Fibroblast of lung (primary cell): Measurements from ENCODE around the gene CMSS1.

Experiments
- EZH2 ChIP-seq: IDR thresholded peaks from 2 replicates; pipeline ENCODE4 v1.5.1; 2012; ENCODE audit warnings: low read length, control low read depth, mild to moderate bottlenecking; ENCODE audit errors: missing control alignments
- TF ChIP-seq, protein P1 (sequence below), 2 donors: IDR thresholded peaks in 1 of 2; conservative IDR thresholded peaks in 1 of 2; 1 replicate in 1 of 2; 2 replicates in 1 of 2; pipeline ENCODE4 v1.5.1; 2011 to 2012; ENCODE audit warnings: low read length in 2 of 2, control low read depth in 1 of 2, inconsistent platforms in 1 of 2, low read depth in 1 of 2, mild to moderate bottlenecking in 1 of 2

- TF ChIP-seq, protein P1, sequence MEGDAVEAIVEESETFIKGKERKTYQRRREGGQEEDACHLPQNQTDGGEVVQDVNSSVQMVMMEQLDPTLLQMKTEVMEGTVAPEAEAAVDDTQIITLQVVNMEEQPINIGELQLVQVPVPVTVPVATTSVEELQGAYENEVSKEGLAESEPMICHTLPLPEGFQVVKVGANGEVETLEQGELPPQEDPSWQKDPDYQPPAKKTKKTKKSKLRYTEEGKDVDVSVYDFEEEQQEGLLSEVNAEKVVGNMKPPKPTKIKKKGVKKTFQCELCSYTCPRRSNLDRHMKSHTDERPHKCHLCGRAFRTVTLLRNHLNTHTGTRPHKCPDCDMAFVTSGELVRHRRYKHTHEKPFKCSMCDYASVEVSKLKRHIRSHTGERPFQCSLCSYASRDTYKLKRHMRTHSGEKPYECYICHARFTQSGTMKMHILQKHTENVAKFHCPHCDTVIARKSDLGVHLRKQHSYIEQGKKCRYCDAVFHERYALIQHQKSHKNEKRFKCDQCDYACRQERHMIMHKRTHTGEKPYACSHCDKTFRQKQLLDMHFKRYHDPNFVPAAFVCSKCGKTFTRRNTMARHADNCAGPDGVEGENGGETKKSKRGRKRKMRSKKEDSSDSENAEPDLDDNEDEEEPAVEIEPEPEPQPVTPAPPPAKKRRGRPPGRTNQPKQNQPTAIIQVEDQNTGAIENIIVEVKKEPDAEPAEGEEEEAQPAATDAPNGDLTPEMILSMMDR (conservative IDR thresholded peaks at IDR 0.05 in 1 of 2, IDR thresholded peaks at IDR 0.05 in 1 of 2; ENCODE audit: low read depth in 1 of 2, low read length in 2 of 2): no peak
- TF ChIP-seq EZH2: no peak
These were observed 30.8 kb downstream of the CMSS1 start for GRCh38 chr3:99848433-99848832.
